A673 (cell line): ENCODE measurements around the gene ERICH4. TPM values are rescaled to one million over a fixed set of nuclear protein-coding genes. Genes with fewer than 3 reads are reported as not detected.

Source experiments
- BruUV-seq: library from RNA; stranded (reverse); fragments of 400-500 nt; replicated peaks from 2 replicates; lab custom pipeline; 2021; lab: Mats Ljungman, UMichigan
- CTCF ChIA-PET: fragments of 300-600 bp; sonication (Branson Sonifier 250); formaldehyde crosslinking; loops from one replicate; lab custom pipeline; 2022; ENCODE audit warnings: antibody characterized with exemption; lab: Charles Lee
- POLR2A ChIA-PET: fragments of 300-600 bp; sonication (Branson Sonifier 250); formaldehyde crosslinking; loops from one replicate; lab custom pipeline; 2022; ENCODE audit warnings: antibody characterized with exemption; ENCODE audit not compliant: low non-redundant PET; lab: Charles Lee
- DNase-seq: peaks from one replicate; pipeline ENCODE4 v3.0.0-alpha.2; 2015; ENCODE audit warnings: low spot score
- H3K27ac ChIP-seq: fragments of 200-600 bp; sonication (generic); 2 replicates; pipeline ENCODE4 v1.5.1; 2016; ENCODE audit warnings: mixed run types, low read depth, mild to moderate bottlenecking, mixed read lengths, antibody characterized with exemption, low read length; ENCODE audit not compliant: poor library complexity, severe bottlenecking
- H3K27me3 ChIP-seq: fragments of 200-600 bp; sonication (generic); replicated peaks from 2 replicates; pipeline ENCODE4 v1.6.1; 2017; ENCODE audit warnings: mixed run types, low read depth, mild to moderate bottlenecking, mixed read lengths, antibody characterized with exemption, low read length; ENCODE audit not compliant: insufficient read depth, poor library complexity
- H3K36me3 ChIP-seq: fragments of 200-600 bp; sonication (generic); 2 replicates; pipeline ENCODE4 v1.6.1; 2016; ENCODE audit warnings: mixed run types, mild to moderate bottlenecking, mixed read lengths, antibody characterized with exemption, low read length; ENCODE audit not compliant: insufficient read depth, poor library complexity, severe bottlenecking
- H3K4me1 ChIP-seq: fragments of 200-600 bp; sonication (generic); 2 replicates; pipeline ENCODE4 v1.6.1; 2017; ENCODE audit warnings: mixed run types, mild to moderate bottlenecking, mixed read lengths, antibody characterized with exemption, low read length; ENCODE audit not compliant: insufficient read depth, poor library complexity, severe bottlenecking
- H3K4me3 ChIP-seq: fragments of 200-600 bp; sonication (generic); 2 replicates; pipeline ENCODE4 v1.5.1; 2016; ENCODE audit warnings: low read depth, mixed run types, mild to moderate bottlenecking, mixed read lengths, low read length; ENCODE audit not compliant: poor library complexity, severe bottlenecking
- H3K9me3 ChIP-seq: fragments of 200-600 bp; sonication (generic); 2 replicates; pipeline ENCODE4 v1.6.1; 2016; ENCODE audit warnings: mixed run types, low read depth, mild to moderate bottlenecking, mixed read lengths, antibody characterized with exemption, low read length; ENCODE audit not compliant: poor library complexity, severe bottlenecking
- CTCF ChIP-seq: fragments of 300-800, 200-600 bp; sonication (generic); conservative IDR thresholded peaks from 2 replicates; pipeline ENCODE4 v1.5.1; 2017; ENCODE audit warnings: low read depth, mild to moderate bottlenecking, antibody characterized with exemption, low read length, moderate library complexity, mixed read lengths
- EZH2 ChIP-seq: fragments of 200-600 bp; sonication (generic); IDR thresholded peaks from 2 replicates; pipeline ENCODE4 v1.6.1; 2017; ENCODE audit warnings: borderline replicate concordance, low read depth, mild to moderate bottlenecking, mixed read lengths, antibody characterized with exemption, low read length; ENCODE audit not compliant: poor library complexity, severe bottlenecking
- intact Hi-C: fragments of 100-400 bp; cut with micrococcal nuclease; formaldehyde crosslinking; loops from one replicate; pipeline ENCODE4 v1.10.0; 2022; ENCODE audit not compliant: unreplicated experiment
- total RNA-seq: library from RNA; stranded (reverse); gene quantifications from 2 replicates; pipeline ENCODE4 v1.2.3, GENCODE V29; 2021

Gene ERICH4
- total RNA-seq, 1 experiment from 2014 or later, result not detected

DNA sequence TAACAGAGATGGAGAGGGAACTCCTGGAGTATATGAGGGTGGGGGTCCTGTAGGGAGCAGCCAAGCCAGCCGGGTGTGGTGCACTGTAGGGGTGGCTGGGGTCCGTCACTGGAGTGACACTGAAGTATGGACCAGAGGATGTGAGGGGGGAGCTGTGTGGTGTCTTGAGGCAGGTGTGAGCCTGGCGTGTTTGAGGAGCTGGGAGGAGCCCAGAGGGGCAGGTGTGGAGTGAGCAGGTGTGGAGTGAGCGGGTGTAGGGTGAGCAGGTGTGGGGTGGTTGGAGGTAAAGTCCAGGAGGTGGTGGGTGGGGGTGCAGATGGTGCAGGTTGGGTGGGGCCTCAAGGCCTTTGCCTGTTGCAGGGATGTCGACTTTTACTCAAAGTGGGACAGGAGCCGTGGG is 21.6 kb upstream of the ERICH4 start:
- no peaks in the 10 kb centered on the region for H3K4me1 ChIP-seq
- intact Hi-C loops, result no loop called here
- no peak overlapping the region for H3K4me3 ChIP-seq
- H3K27me3 ChIP-seq, result no peaks in the 10 kb centered on the region
- BruUV-seq, result no TSS peak
- ChIA-PET POLR2A (no interaction called here), CTCF (no interaction called here)
- no peaks in the 10 kb centered on the region for H3K9me3 ChIP-seq
- H3K27ac ChIP-seq, result no peak overlapping the region
- TF ChIP-seq CTCF (no peak), EZH2 (no peak)
- peaks cover 14% of the 10 kb centered on the region for H3K36me3 ChIP-seq
- DNase-seq, result no peak

DNA sequence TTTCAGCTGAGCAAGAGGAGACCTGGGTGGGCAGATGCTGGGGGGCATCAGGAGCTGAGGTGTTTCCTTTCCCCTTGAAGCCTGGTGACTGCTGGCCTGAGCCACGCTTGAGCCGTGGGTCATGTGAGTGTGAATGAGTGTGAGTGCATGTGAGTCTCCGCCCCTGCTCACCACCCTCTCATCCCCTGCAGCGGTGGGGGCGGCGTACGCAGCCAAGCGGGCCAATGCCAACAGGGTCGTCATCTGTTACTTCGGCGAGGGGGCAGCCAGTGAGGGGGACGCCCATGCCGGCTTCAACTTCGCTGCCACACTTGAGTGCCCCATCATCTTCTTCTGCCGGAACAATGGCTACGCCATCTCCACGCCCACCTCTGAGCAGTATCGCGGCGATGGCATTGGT is 21.0 kb upstream of the ERICH4 start:
- Histone ChIP-seq H3K36me3 (peaks cover 13% of the 10 kb centered on the region), H3K4me3 (no peak overlapping the region), H3K27me3 (no peaks in the 10 kb centered on the region), H3K27ac (no peak overlapping the region), H3K4me1 (peaks cover 4% of the 10 kb centered on the region), H3K9me3 (no peaks in the 10 kb centered on the region)
- DNase-seq, result no peak
- CTCF ChIA-PET, result no interaction called here
- TF ChIP-seq CTCF, result no peak
- TF ChIP-seq EZH2, result no peak
- POLR2A ChIA-PET, result no interaction called here
- intact Hi-C loops, result no loop called here
- no TSS peak for BruUV-seq

- TF ChIP-seq CTCF, result no peak
- TF ChIP-seq EZH2, result no peak
- Histone ChIP-seq H3K36me3 (peaks cover 13% of the 10 kb centered on the region), H3K27me3 (no peaks in the 10 kb centered on the region), H3K27ac (no peak overlapping the region), H3K9me3 (no peaks in the 10 kb centered on the region), H3K4me3 (no peak overlapping the region), H3K4me1 (peaks cover 9% of the 10 kb centered on the region)
- ChIA-PET CTCF (no interaction called here), POLR2A (no interaction called here)
- intact Hi-C loops, result no loop called here
- DNase-seq, result no peak
- BruUV-seq, result no TSS peak
Observed at GRCh38 chr19:41422456-41422855, 20.5 kb upstream of the ERICH4 start.
